IMR-90 (cell line): ENCODE data around the gene KAT2B. TPM values are rescaled to one million over a fixed set of nuclear protein-coding genes. Genes with fewer than 3 reads are reported as not detected.
A peak's percentile ranks its signal among the peaks of the same experiment; 100 is the strongest.

ENCODE experiments used
- ATAC-seq: fragments of 200-7000 bp; cut with Tn5 transposase; 2 replicates; pipeline ENCODE4 v1.9.1; 2020; ENCODE audit warnings: low read depth, mild to moderate bottlenecking, moderate library complexity
- BruUV-seq: library from RNA; stranded (reverse); fragments of 400-500 nt; replicated peaks from 2 replicates; lab custom pipeline; 2021; lab: Mats Ljungman, UMichigan
- CTCF ChIA-PET: fragments of 300-600 bp; formaldehyde crosslinking; extraction: SDS; loops from one replicate; lab custom pipeline; 2021; ENCODE audit warnings: antibody characterized with exemption; lab: Yijun Ruan, JAX
- POLR2A ChIA-PET: fragments of 300-600 bp; sonication (Branson Sonifier 250); formaldehyde crosslinking; loops from one replicate; lab custom pipeline; 2022; ENCODE audit warnings: antibody characterized with exemption; ENCODE audit not compliant: unreplicated experiment; lab: Charles Lee
- DNase-seq: peaks from one replicate; pipeline ENCODE4 v3.0.0; 2013
- H2AFZ ChIP-seq: replicated peaks from 2 replicates; pipeline ENCODE3; 2013; ENCODE audit warnings: low read length, mild to moderate bottlenecking; ENCODE audit not compliant: poor library complexity
- H2AK5ac ChIP-seq: 2 replicates; pipeline ENCODE4 v1.6.1; 2013; ENCODE audit warnings: low read depth, low read length, inconsistent platforms
- H2AK9ac ChIP-seq: replicated peaks from 2 replicates; pipeline ENCODE3; 2013; ENCODE audit warnings: mild to moderate bottlenecking, low read depth, low read length, moderate library complexity; ENCODE audit not compliant: poor library complexity
- H2BK120ac ChIP-seq: 2 replicates; pipeline ENCODE4 v1.6.1; 2013; ENCODE audit warnings: low read depth, low read length, inconsistent platforms
- H2BK15ac ChIP-seq: 3 replicates; pipeline ENCODE4 v1.6.1; 2013; ENCODE audit warnings: low read depth, low read length, inconsistent platforms
- H2BK20ac ChIP-seq: 2 replicates; pipeline ENCODE4 v1.6.1; 2013; ENCODE audit warnings: low read depth, mild to moderate bottlenecking, inconsistent platforms, low read length, moderate library complexity
- H2BK5ac ChIP-seq: 2 replicates; pipeline ENCODE4 v1.6.1; 2013; ENCODE audit warnings: mild to moderate bottlenecking, low read depth, low read length, inconsistent platforms; ENCODE audit not compliant: poor library complexity, severe bottlenecking
- H3K14ac ChIP-seq: replicated peaks from 2 replicates; pipeline ENCODE4 v1.6.1; 2013; ENCODE audit warnings: low read depth, low read length, inconsistent platforms
- H3K18ac ChIP-seq: 2 replicates; pipeline ENCODE4 v1.6.1; 2013; ENCODE audit warnings: low read depth, low read length, control low read depth
- H3K23ac ChIP-seq: 2 replicates; pipeline ENCODE4 v1.6.1; 2013; ENCODE audit warnings: low read depth, low read length, inconsistent platforms
- H3K27ac ChIP-seq: 2 replicates; pipeline ENCODE4 v1.5.1; 2013; ENCODE audit warnings: mild to moderate bottlenecking, control low read depth, low read length; ENCODE audit not compliant: insufficient read depth
- H3K27me3 ChIP-seq: 2 replicates; pipeline ENCODE4 v1.6.1; 2013; ENCODE audit warnings: low read length; ENCODE audit not compliant: control insufficient read depth, insufficient read depth
- H3K36me3 ChIP-seq: 2 replicates; pipeline ENCODE4 v1.6.1; 2013; ENCODE audit warnings: low read length, mixed read lengths; ENCODE audit not compliant: control insufficient read depth, insufficient read depth
- H3K4ac ChIP-seq: 2 replicates; pipeline ENCODE4 v1.6.1; 2013; ENCODE audit warnings: low read depth, low read length, inconsistent platforms
- H3K4me1 ChIP-seq: 2 replicates; pipeline ENCODE4 v1.6.1; 2013; ENCODE audit warnings: low read length, mixed read lengths; ENCODE audit not compliant: control insufficient read depth, insufficient read depth
- H3K4me2 ChIP-seq: 2 replicates; pipeline ENCODE4 v1.6.1; 2013; ENCODE audit warnings: low read depth, mild to moderate bottlenecking, control low read depth, low read length, moderate library complexity
- H3K4me3 ChIP-seq: 2 replicates; pipeline ENCODE4 v1.5.1; 2013; ENCODE audit warnings: low read depth, mild to moderate bottlenecking, control low read depth, low read length, moderate library complexity; ENCODE audit not compliant: insufficient read depth
- H3K56ac ChIP-seq: 2 replicates; pipeline ENCODE4 v1.6.1; 2013; ENCODE audit warnings: low read length, inconsistent platforms; ENCODE audit not compliant: insufficient read depth; ENCODE audit errors: extremely low read depth
- H3K79me1 ChIP-seq, 2 experiments: 2 replicates each; pipeline ENCODE4 v1.6.1; 2013; ENCODE audit warnings: low read length in 2 of 2, inconsistent platforms in 1 of 2, low read depth in 1 of 2
- H3K9ac ChIP-seq: 2 replicates; pipeline ENCODE4 v1.6.1; 2013; ENCODE audit warnings: low read depth, low read length, control low read depth
- H3K9me1 ChIP-seq: 2 replicates; pipeline ENCODE4 v1.6.1; 2013; ENCODE audit warnings: low read length, inconsistent platforms; ENCODE audit not compliant: insufficient read depth
- H3K9me3 ChIP-seq: 2 replicates; pipeline ENCODE4 v1.6.1; 2013; ENCODE audit warnings: low read length; ENCODE audit not compliant: control insufficient read depth, insufficient read depth
- H4K20me1 ChIP-seq: 2 replicates; pipeline ENCODE4 v1.6.1; 2013; ENCODE audit warnings: low read length, inconsistent platforms; ENCODE audit not compliant: insufficient read depth
- H4K5ac ChIP-seq: 2 replicates; pipeline ENCODE4 v1.6.1; 2013; ENCODE audit warnings: mild to moderate bottlenecking, low read depth, low read length, control low read depth
- H4K8ac ChIP-seq, 2 experiments: 2 replicates each; pipeline ENCODE4 v1.6.1; 2013; ENCODE audit warnings: low read depth in 2 of 2, low read length in 2 of 2, control low read depth in 1 of 2, inconsistent platforms in 1 of 2
- H4K91ac ChIP-seq: 2 replicates; pipeline ENCODE4 v1.6.1; 2013; ENCODE audit warnings: low read depth, low read length, inconsistent platforms; ENCODE audit not compliant: insufficient read depth
- BHLHE40 ChIP-seq: fragments of 150-350 bp; IDR thresholded peaks from 2 replicates; pipeline ENCODE4 v1.6.1; 2016; ENCODE audit warnings: mild to moderate bottlenecking, low read depth, low read length
- CHD1 ChIP-seq: IDR thresholded peaks from 2 replicates; pipeline ENCODE4 v1.6.1; 2012; ENCODE audit warnings: low read depth, low read length, improper control_type of control experiment
- FOS ChIP-seq: fragments of 150-350 bp; IDR thresholded peaks from 2 replicates; pipeline ENCODE4 v1.6.1; 2016; ENCODE audit warnings: low read depth, low read length
- MAZ ChIP-seq: IDR thresholded peaks from 2 replicates; pipeline ENCODE4 v1.6.1; 2012; ENCODE audit warnings: low read depth, mild to moderate bottlenecking, low read length, improper control_type of control experiment, moderate library complexity, borderline replicate concordance
- RAD21 ChIP-seq: IDR thresholded peaks from 2 replicates; pipeline ENCODE4 v1.6.1; 2012; ENCODE audit warnings: low read length, improper control_type of control experiment
- RFX5 ChIP-seq: IDR thresholded peaks from 2 replicates; pipeline ENCODE4 v1.8.0; 2012; ENCODE audit warnings: low read depth, mild to moderate bottlenecking, low read length, moderate library complexity
- WGBS, 2 experiments: methylation state at CpG; one replicate each; pipeline versions ENCODE4 v1.1.5 to v1.1.7; 2013; ENCODE audit warnings: missing lambda C conversion rate in 2 of 2; ENCODE audit not compliant: insufficient read length in 1 of 2; ENCODE audit errors: extremely low coverage in 2 of 2; 5-methylcytosine and 5-hydroxymethylcytosine counted together
- dilution Hi-C: fragments of 300-500 bp; cut with HindIII; formaldehyde crosslinking; loops from one replicate; pipeline ENCODE4 v1.14.3; 2018; ENCODE audit warnings: low sequenced_read_pairs; ENCODE audit not compliant: unreplicated experiment
- in situ Hi-C: fragments of 300-500 bp; cut with MboI; formaldehyde crosslinking; loops from 3 replicates; pipeline ENCODE4 v1.14.3; 2019; ENCODE audit warnings: low sequenced_read_pairs, inconsistent platforms, mixed read lengths
- intact Hi-C: fragments of 100-400 bp; cut with micrococcal nuclease; formaldehyde crosslinking; loops from 2 replicates; pipeline ENCODE4 v1.10.0; 2022
- polyA plus RNA-seq, 3 experiments: library from polyadenylated mRNA; depleted of rRNA; stranded (reverse); fragments of >200 nt; gene quantifications; 2 replicates each; pipeline ENCODE4 v1.2.3, GENCODE V29; 2012; ENCODE audit warnings: low replicate concordance in 1 of 3
- total RNA-seq: library from RNA; depleted of rRNA; stranded (reverse); fragments of >200 nt; gene quantifications from 2 replicates; pipeline ENCODE4 v1.2.3, GENCODE V29; 2012

KAT2B gene
- total and polyA plus RNA-seq, 2 of the 4 experiments (the other 2 are of a cell fraction) = 2.0 to 2.2 TPM

DNA sequence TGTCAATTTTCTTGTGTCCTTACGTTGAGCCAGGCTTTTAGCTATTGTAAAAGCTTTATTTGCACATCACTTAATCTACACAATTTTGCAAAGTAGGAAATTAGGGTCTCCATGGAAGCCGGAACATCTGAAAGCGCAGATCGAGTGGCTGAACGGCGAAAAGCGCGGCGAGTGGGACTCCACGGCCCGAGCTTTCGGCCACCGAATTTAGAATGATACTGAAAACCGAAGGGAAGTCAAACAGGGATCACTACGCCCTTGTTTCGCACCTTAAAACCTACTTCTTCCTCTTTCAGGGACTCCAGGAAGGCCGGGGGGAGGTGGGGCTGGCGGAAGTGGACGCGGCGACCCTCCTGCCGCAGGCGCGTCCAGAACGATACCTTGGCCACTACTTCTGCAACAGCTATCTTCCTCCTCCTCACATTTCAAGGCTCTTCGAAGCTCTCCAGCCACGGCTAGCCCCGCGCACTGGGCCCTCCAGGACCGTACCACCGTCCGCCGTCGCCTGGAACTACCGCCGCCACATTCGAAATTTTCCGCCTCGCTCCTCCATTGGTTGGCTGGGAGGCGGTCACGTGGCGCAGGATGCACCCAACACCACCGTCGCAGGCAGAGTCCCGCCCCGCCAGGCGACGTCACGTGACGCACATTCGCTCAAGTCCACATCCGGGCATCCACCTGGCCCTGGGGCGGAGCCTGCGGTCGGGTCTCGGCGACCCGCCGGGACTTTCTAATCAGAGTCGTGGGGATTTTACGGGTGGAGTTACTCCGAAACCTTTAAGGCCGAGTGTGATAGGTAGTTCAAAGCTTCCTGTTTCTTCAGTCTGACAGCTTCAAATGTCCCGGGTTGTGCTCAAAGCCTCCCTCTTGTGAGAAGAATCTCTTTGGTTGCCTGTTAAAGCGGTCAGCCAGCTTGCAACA, 145.7 kb downstream of the KAT2B start, which contains the start of gene SGO1 (continued):
- peak; percentile 82 for TF ChIP-seq BHLHE40
- TF ChIP-seq CHD1 = no peak
- no peak for TF ChIP-seq RAD21
- TF ChIP-seq RFX5 = no peak

DNA sequence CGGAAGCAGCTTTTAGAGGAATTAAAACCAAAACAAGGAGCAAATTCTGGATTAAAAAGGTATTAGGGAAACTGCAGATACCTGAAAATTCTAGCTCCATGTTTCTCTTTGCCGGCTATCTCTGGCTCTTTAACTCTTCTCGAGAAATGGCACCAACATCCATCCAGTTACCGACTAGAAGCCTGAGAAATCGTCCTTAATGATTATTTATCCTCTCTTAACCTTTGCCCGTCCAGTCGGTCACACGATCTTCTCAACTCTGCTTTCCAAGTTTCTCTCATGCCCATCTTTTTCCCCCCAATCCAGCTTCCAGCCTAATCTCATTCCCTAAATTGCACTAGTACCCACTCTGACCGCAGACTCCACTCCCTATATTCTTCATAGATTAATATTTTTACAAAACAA, 146.4 kb downstream of the KAT2B start:
- ATAC-seq = peak; percentile 3
- 0% methylated on average over 5 of the region's 9 CpGs; no CpG with 5 or more reads in 1 of the 2 experiments for WGBS, 2 experiments
- no peak for TF ChIP-seq FOS
- no peak for TF ChIP-seq MAZ
- Histone ChIP-seq H3K79me1 (peaks cover 0 to 6% of the 10 kb centered on the region in 2 experiments; a peak in 1 of 4 replicates), H3K4me3 (peak overlapping the region; percentile 89), H4K5ac (peak overlapping the region; percentile 85), H3K14ac (peak overlapping the region; percentile 68), H3K9me3 (no peaks in the 10 kb centered on the region), H3K9me1 (no peaks in the 10 kb centered on the region), H3K4ac (peak overlapping the region; percentile 77), H3K56ac (peak overlapping the region; percentile 93), H2AFZ (peak overlapping the region; percentile 96), H2BK20ac (no peak overlapping the region), H3K23ac (peak overlapping the region; percentile 77), H2BK15ac (peak overlapping the region; percentile 33; the same call in 2 of the 3 replicates), H3K36me3 (no peaks in the 10 kb centered on the region), H3K27me3 (no peaks in the 10 kb centered on the region), H4K91ac (peak overlapping the region; percentile 73), H2BK120ac (peak overlapping the region; percentile 50), H4K20me1 (no peaks in the 10 kb centered on the region), H3K4me1 (no peaks in the 10 kb centered on the region), H3K9ac (peak overlapping the region; percentile 96), H3K18ac (peak overlapping the region; percentile 84), H2BK5ac (peak overlapping the region; percentile 77), H3K27ac (peak overlapping the region; percentile 93), H2AK9ac (no peak overlapping the region), H4K8ac (peak overlapping the region; percentile 87 to 92), H3K4me2 (peak overlapping the region; percentile 76), H2AK5ac (no peak overlapping the region)
- no peak for DNase-seq
- no TSS peak for BruUV-seq
- CTCF ChIA-PET = interaction anchor here (0.7 to 1.1 kb wide), 2 partner anchors 145 to 146 kb away, joined by 3 to 4 read pairs; partner anchors contain the start of gene KAT2B
- intact Hi-C loops (loop anchor here (1.0 to 5.0 kb wide), 4 partner anchors 146 to 297 kb away; partner anchors contain the start of genes KAT2B and RAB5A), dilution Hi-C loops (no loop called here), in situ Hi-C loops (loop anchor here (10.0 kb wide), 1 partner anchor 242 kb away; the partner anchor contains the start of gene RAB5A)
- POLR2A ChIA-PET = interaction anchor here (0.7 kb wide), 1 partner anchor 12 kb away, joined by 3 read pairs; no protein-coding TSS in a partner anchor
